ENCODE data around the gene GRIK4. TPM values are rescaled to one million over a fixed set of nuclear protein-coding genes. Genes with fewer than 3 reads are reported as not detected.
A peak's percentile ranks its signal among the peaks of the same experiment; 100 is the strongest.

Gene GRIK4
- total RNA-seq, 1 donor from 2014 or later: 2.2 TPM

DNA sequence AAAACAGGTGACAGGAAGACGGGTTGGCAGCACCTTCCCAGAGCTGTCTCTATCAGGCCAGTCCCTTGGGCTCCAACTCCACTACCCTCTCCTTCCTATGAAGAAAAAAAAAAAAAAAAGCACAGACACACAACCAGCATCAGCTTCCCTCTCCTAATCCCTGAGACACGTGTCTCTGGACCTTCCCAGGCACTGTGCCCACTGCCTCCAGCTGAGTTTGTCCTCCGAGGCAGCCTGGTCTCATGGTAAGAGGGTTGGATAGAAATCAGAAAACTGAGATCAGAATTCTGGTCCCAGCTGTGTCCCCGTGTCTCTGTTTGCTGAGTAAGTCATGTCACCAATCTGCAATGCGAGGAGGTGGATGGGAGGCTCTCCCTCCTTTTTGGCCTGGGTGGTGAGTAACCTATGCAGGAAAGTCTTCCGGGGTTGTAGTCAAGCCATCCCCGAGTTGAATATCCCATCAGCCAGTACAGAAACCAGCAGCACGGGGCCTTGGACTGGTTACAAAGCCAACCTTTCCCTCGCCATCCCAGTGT is 318.6 kb downstream of the GRIK4 start:
- Histone ChIP-seq H3K79me2 (ENCODE audit: insufficient read depth, low read length) (no peaks in the 10 kb centered on the region), H3K4me2 (ENCODE audit: low read length) (no peak overlapping the region), H3K4me3 (ENCODE audit: insufficient read depth, low read depth, low read length) (no peak overlapping the region), H4K20me1 (ENCODE audit: insufficient read depth, low read length) (no peaks in the 10 kb centered on the region), H3K36me3 (ENCODE audit: insufficient read depth, low read length) (no peaks in the 10 kb centered on the region), H3K4me1 (ENCODE audit: insufficient read depth, low read length) (no peaks in the 10 kb centered on the region), H3K27ac (ENCODE audit: low read depth, low read length) (no peak overlapping the region), H3K9ac (ENCODE audit: low read length) (no peak overlapping the region), H3K9me3 (ENCODE audit: insufficient read depth, low read depth, low read length) (no peaks in the 10 kb centered on the region), H3K27me3 (ENCODE audit: insufficient read depth, low read length) (peaks cover 20% of the 10 kb centered on the region), H2AFZ (ENCODE audit: low read depth, low read length) (no peak overlapping the region)
- FAIRE-seq (no peak), DNase-seq (ENCODE audit: low read depth) (no peak)
- Mint-ChIP-seq H3K36me3 (ENCODE audit: low read depth, unreplicated experiment) (peaks cover 4% of the 10 kb centered on the region), H3K4me1 (ENCODE audit: low read depth, unreplicated experiment) (peaks cover 5% of the 10 kb centered on the region), H3K27ac (ENCODE audit: unreplicated experiment) (peak overlapping the region; percentile 66), H3K4me3 (ENCODE audit: unreplicated experiment) (no peak overlapping the region), H3K9me3 (ENCODE audit: unreplicated experiment) (no peaks in the 10 kb centered on the region), H3K27me3 (ENCODE audit: low read depth, unreplicated experiment) (peaks cover 24% of the 10 kb centered on the region)
- TF ChIP-seq, protein P1, sequence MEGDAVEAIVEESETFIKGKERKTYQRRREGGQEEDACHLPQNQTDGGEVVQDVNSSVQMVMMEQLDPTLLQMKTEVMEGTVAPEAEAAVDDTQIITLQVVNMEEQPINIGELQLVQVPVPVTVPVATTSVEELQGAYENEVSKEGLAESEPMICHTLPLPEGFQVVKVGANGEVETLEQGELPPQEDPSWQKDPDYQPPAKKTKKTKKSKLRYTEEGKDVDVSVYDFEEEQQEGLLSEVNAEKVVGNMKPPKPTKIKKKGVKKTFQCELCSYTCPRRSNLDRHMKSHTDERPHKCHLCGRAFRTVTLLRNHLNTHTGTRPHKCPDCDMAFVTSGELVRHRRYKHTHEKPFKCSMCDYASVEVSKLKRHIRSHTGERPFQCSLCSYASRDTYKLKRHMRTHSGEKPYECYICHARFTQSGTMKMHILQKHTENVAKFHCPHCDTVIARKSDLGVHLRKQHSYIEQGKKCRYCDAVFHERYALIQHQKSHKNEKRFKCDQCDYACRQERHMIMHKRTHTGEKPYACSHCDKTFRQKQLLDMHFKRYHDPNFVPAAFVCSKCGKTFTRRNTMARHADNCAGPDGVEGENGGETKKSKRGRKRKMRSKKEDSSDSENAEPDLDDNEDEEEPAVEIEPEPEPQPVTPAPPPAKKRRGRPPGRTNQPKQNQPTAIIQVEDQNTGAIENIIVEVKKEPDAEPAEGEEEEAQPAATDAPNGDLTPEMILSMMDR (IDR thresholded peaks at IDR 0.05; ENCODE audit: insufficient read depth, low read depth, low read length): no peak
- no peak for TF ChIP-seq EZH2 (IDR thresholded peaks at IDR 0.05; ENCODE audit: insufficient read depth, low read length)

DNA sequence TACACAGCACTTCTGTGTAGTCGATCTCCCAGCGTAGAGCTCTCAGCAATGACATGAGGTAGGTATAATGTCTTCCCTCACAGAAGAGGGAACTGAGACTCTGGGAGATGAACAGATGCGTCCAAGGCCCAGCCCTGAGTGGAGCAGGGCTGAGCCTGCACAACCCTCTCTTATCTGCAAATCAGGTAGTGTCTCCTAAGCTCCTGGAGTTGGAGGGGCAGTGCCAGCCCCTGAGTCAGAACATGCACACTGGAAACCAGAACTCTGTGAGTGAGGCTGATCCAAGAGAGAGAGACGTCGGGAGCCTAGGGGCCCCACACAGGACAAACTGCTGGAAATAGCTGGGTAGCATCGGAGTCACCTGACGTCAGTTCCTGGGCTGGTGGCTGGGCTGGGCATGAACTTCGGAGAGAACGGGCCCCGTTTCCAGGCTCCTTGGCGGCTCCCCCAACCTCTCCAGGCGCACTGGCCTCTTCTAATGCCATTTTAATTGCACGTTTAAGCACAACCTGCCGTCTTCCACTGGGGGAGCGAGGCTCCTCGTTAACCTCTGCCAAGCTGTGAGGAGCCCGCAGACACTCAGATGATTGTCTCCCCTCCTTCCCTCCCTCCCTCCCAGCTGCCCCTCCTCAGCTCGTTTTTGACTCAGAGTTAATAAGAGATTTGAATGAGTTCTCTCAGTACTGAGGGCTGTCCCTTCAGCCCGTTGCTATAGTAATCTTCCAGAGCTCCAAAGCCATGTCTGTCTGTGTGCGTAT is 321.1 kb downstream of the GRIK4 start:
- Mint-ChIP-seq H3K9me3 (ENCODE audit: unreplicated experiment) (no peaks in the 10 kb centered on the region), H3K4me3 (ENCODE audit: unreplicated experiment) (no peak overlapping the region), H3K36me3 (ENCODE audit: low read depth, unreplicated experiment) (peaks cover 4% of the 10 kb centered on the region), H3K4me1 (ENCODE audit: low read depth, unreplicated experiment) (peaks cover 6% of the 10 kb centered on the region), H3K27ac (ENCODE audit: unreplicated experiment) (no peak overlapping the region), H3K27me3 (ENCODE audit: low read depth, unreplicated experiment) (peaks cover 24% of the 10 kb centered on the region)
- Histone ChIP-seq H3K27ac (ENCODE audit: low read depth, low read length) (no peak overlapping the region), H2AFZ (ENCODE audit: low read depth, low read length) (peak overlapping the region; percentile 11), H3K4me3 (ENCODE audit: insufficient read depth, low read depth, low read length) (no peak overlapping the region), H3K9me3 (ENCODE audit: insufficient read depth, low read depth, low read length) (no peaks in the 10 kb centered on the region), H3K79me2 (ENCODE audit: insufficient read depth, low read length) (no peaks in the 10 kb centered on the region), H4K20me1 (ENCODE audit: insufficient read depth, low read length) (no peaks in the 10 kb centered on the region), H3K4me1 (ENCODE audit: insufficient read depth, low read length) (no peaks in the 10 kb centered on the region), H3K4me2 (ENCODE audit: low read length) (peak overlapping the region; percentile 49), H3K36me3 (ENCODE audit: insufficient read depth, low read length) (no peaks in the 10 kb centered on the region), H3K9ac (ENCODE audit: low read length) (no peak overlapping the region), H3K27me3 (ENCODE audit: insufficient read depth, low read length) (peaks cover 20% of the 10 kb centered on the region)
- TF ChIP-seq EZH2 (IDR thresholded peaks at IDR 0.05; ENCODE audit: insufficient read depth, low read length): no peak
- TF ChIP-seq, protein P1 (IDR thresholded peaks at IDR 0.05; ENCODE audit: insufficient read depth, low read depth, low read length): no peak
- DNase-seq (ENCODE audit: low read depth) (no peak), FAIRE-seq (no peak)

DNA sequence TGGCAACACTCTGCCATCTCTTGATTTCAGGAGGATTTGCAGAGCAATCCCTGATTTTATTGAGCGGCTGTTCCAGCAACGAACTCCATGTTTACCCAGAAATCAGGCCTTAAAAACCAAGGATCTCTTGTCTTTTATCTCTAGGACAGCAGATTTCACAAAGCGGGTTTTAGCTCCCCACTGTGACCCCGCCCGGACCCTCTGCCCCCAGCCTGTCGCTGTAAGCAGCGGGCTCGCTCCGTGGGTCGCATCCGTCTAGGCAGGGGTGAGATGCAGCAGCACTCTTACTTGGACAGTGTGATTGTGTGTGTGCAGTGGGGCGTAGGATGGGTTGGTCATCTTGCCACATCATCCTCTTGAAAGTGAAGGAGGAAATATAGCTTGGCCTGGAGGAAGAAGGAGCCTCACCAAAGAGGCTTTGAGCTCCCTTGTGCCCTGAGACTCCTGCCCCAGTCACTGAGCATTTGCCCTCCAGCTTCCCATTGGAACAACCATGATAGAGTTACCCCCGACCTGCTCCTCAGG is 323.2 kb downstream of the GRIK4 start:
- Histone ChIP-seq H3K79me2 (ENCODE audit: insufficient read depth, low read length) (no peaks in the 10 kb centered on the region), H3K4me2 (ENCODE audit: low read length) (no peak overlapping the region), H3K4me3 (ENCODE audit: insufficient read depth, low read depth, low read length) (no peak overlapping the region), H3K4me1 (ENCODE audit: insufficient read depth, low read length) (no peaks in the 10 kb centered on the region), H2AFZ (ENCODE audit: low read depth, low read length) (no peak overlapping the region), H3K27me3 (ENCODE audit: insufficient read depth, low read length) (peaks cover 13% of the 10 kb centered on the region), H3K9me3 (ENCODE audit: insufficient read depth, low read depth, low read length) (no peaks in the 10 kb centered on the region), H3K9ac (ENCODE audit: low read length) (no peak overlapping the region), H4K20me1 (ENCODE audit: insufficient read depth, low read length) (no peaks in the 10 kb centered on the region), H3K36me3 (ENCODE audit: insufficient read depth, low read length) (no peaks in the 10 kb centered on the region), H3K27ac (ENCODE audit: low read depth, low read length) (no peak overlapping the region)
- no peaks in the 10 kb centered on the region for H3K9me3 Mint-ChIP-seq (ENCODE audit: unreplicated experiment)
- no peak overlapping the region for H3K27ac Mint-ChIP-seq (ENCODE audit: unreplicated experiment)
- peaks cover 6% of the 10 kb centered on the region for H3K4me1 Mint-ChIP-seq (ENCODE audit: low read depth, unreplicated experiment)
- H3K36me3 Mint-ChIP-seq (ENCODE audit: low read depth, unreplicated experiment): no peaks in the 10 kb centered on the region
- DNase-seq (ENCODE audit: low read depth): no peak
- TF ChIP-seq, protein P1 (IDR thresholded peaks at IDR 0.05; ENCODE audit: insufficient read depth, low read depth, low read length): no peak
- TF ChIP-seq EZH2 (IDR thresholded peaks at IDR 0.05; ENCODE audit: insufficient read depth, low read length): no peak
- FAIRE-seq: no peak
- no peak overlapping the region for H3K4me3 Mint-ChIP-seq (ENCODE audit: unreplicated experiment)
- peaks cover 10% of the 10 kb centered on the region for H3K27me3 Mint-ChIP-seq (ENCODE audit: low read depth, unreplicated experiment)
